ENCODE measurements around the gene BMPER.

DNA sequence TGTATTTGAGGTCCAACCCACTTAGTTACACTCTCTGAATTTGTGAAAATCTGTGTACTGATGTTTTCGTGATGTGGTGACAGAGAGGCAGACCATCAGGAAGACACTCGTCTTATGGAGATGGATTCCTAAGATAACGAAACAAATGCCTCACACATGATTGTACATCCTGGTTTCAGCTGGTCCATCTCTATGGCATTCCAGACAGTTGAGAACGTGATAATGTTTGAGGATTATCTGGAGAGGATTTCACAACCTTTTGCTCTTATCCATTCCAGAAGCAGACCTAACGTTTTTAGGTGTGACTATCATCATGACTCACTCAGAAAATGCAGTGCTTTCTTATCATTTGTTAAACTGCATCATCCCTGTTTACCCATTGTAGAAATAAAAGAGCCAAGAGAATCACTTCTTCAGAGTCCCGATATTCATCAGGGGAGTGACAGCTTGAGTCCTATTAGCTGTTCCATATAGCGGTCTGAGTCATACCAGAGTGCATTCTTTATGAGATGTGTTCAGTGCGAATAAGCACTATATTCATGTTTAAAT lies 74.5 kb downstream of the BMPER start:
- TF ChIP-seq, protein P1, sequence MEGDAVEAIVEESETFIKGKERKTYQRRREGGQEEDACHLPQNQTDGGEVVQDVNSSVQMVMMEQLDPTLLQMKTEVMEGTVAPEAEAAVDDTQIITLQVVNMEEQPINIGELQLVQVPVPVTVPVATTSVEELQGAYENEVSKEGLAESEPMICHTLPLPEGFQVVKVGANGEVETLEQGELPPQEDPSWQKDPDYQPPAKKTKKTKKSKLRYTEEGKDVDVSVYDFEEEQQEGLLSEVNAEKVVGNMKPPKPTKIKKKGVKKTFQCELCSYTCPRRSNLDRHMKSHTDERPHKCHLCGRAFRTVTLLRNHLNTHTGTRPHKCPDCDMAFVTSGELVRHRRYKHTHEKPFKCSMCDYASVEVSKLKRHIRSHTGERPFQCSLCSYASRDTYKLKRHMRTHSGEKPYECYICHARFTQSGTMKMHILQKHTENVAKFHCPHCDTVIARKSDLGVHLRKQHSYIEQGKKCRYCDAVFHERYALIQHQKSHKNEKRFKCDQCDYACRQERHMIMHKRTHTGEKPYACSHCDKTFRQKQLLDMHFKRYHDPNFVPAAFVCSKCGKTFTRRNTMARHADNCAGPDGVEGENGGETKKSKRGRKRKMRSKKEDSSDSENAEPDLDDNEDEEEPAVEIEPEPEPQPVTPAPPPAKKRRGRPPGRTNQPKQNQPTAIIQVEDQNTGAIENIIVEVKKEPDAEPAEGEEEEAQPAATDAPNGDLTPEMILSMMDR (IDR thresholded peaks at IDR 0.05), result no peak
- no peak for TF ChIP-seq POLR2AphosphoS5 (IDR thresholded peaks at IDR 0.05; ENCODE audit: low read depth, low read length)
- no peak for TF ChIP-seq TCF7L2 (IDR thresholded peaks at IDR 0.05; ENCODE audit: low read depth, low read length)
- TF ChIP-seq, protein P2, sequence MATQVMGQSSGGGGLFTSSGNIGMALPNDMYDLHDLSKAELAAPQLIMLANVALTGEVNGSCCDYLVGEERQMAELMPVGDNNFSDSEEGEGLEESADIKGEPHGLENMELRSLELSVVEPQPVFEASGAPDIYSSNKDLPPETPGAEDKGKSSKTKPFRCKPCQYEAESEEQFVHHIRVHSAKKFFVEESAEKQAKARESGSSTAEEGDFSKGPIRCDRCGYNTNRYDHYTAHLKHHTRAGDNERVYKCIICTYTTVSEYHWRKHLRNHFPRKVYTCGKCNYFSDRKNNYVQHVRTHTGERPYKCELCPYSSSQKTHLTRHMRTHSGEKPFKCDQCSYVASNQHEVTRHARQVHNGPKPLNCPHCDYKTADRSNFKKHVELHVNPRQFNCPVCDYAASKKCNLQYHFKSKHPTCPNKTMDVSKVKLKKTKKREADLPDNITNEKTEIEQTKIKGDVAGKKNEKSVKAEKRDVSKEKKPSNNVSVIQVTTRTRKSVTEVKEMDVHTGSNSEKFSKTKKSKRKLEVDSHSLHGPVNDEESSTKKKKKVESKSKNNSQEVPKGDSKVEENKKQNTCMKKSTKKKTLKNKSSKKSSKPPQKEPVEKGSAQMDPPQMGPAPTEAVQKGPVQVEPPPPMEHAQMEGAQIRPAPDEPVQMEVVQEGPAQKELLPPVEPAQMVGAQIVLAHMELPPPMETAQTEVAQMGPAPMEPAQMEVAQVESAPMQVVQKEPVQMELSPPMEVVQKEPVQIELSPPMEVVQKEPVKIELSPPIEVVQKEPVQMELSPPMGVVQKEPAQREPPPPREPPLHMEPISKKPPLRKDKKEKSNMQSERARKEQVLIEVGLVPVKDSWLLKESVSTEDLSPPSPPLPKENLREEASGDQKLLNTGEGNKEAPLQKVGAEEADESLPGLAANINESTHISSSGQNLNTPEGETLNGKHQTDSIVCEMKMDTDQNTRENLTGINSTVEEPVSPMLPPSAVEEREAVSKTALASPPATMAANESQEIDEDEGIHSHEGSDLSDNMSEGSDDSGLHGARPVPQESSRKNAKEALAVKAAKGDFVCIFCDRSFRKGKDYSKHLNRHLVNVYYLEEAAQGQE (IDR thresholded peaks at IDR 0.05; ENCODE audit: insufficient read depth in 1 of 2, low read depth in 2 of 2, low read length in 1 of 2), result no peak
- TF ChIP-seq SIN3A (IDR thresholded peaks at IDR 0.05; ENCODE audit: borderline replicate concordance, insufficient read depth, low read depth, low read length), result no peak
